Activated CD4-positive, alpha-beta T cell treated with anti-CD3 and anti-CD28 coated beads, Interleukin-2, Interleukin-6, amounts not matched to agents 100 ng/mL and 50 ng/mL, durations not matched to agents 16 hours and 8 hours (primary cell): ENCODE data around the gene CELSR1.

Source experiments
- DNase-seq: peaks from one replicate; pipeline ENCODE4 v3.0.0-alpha.2; 2020

The CELSR1 gene

GRCh38 chr22:46371623-46372226, 165.7 kb downstream of the CELSR1 start:
- DNase-seq = no peak

- no peak for DNase-seq
Measured at GRCh38 chr22:46370584-46371291, 166.7 kb downstream of the CELSR1 start.

- no peak for DNase-seq
Measured at GRCh38 chr22:46369716-46370583, 167.5 kb downstream of the CELSR1 start.

GRCh38 chr22:46368871-46369715, 168.3 kb downstream of the CELSR1 start:
- DNase-seq = no peak

- DNase-seq = no peak
Measured at GRCh38 chr22:46368422-46368821, 169.0 kb downstream of the CELSR1 start.

- DNase-seq = peak; percentile 80
Measured at GRCh38 chr22:46367707-46368191, 169.7 kb downstream of the CELSR1 start.

GRCh38 chr22:46366801-46367706, 170.4 kb downstream of the CELSR1 start:
- no peak for DNase-seq

- DNase-seq = no peak
Measured at GRCh38 chr22:46366327-46366731, 171.1 kb downstream of the CELSR1 start.

GRCh38 chr22:46365166-46365624, 172.2 kb downstream of the CELSR1 start:
- DNase-seq = no peak

- DNase-seq = no peak
Measured at GRCh38 chr22:46364341-46365165, 172.9 kb downstream of the CELSR1 start.

- DNase-seq = no peak
Measured at GRCh38 chr22:46363611-46364321, 173.7 kb downstream of the CELSR1 start.

GRCh38 chr22:46362934-46363515, 174.4 kb downstream of the CELSR1 start:
- no peak for DNase-seq

GRCh38 chr22:46362203-46362933, 175.1 kb downstream of the CELSR1 start:
- no peak for DNase-seq

GRCh38 chr22:46361826-46362202, 175.6 kb downstream of the CELSR1 start:
- no peak for DNase-seq

- DNase-seq = no peak
Measured at GRCh38 chr22:46360891-46361290, 176.5 kb downstream of the CELSR1 start.

- DNase-seq = no peak
Measured at GRCh38 chr22:46360097-46360496, 177.3 kb downstream of the CELSR1 start.

GRCh38 chr22:46359362-46359761, 178.1 kb downstream of the CELSR1 start:
- DNase-seq = no peak

GRCh38 chr22:46358766-46359165, 178.7 kb downstream of the CELSR1 start:
- no peak for DNase-seq
